ENCODE data around the gene SLC35F3. TPM values are rescaled to one million over a fixed set of nuclear protein-coding genes. Genes with fewer than 3 reads are reported as not detected.
A peak's percentile ranks its signal among the peaks of the same experiment; 100 is the strongest.
"Not testable (repeated sequence)": the region's sequence is repeated elsewhere in the genome, so short reads cannot be mapped to it uniquely, and the experiment has no call there.

The SLC35F3 gene
- total RNA-seq, 1 donor from 2014 or later: 0.57 TPM

DNA sequence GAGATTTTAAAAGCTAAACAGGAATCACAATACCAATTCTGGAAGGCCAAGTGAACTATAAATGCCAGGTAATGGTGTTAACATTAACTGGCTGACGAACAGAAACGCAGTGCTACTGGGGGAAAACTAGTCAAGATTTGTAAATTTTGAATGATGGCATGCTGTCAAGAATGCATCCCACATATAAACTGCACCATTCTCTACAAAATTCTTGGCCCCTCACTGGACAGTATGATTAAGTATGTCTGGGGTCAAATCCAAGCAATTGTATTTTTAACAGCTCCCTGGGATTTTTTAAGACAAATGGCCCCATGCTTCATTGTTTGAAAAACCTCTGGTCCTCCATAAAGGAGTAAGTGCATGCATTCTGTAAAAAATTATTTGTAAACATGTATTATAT, 395.6 kb downstream of the SLC35F3 start:
- Histone ChIP-seq H3K4me2 (ENCODE audit: low read length) (no peak overlapping the region), H3K4me3 (ENCODE audit: insufficient read depth, low read depth, low read length) (no peak overlapping the region), H3K36me3 (ENCODE audit: insufficient read depth, low read length) (no peaks in the 10 kb centered on the region), H3K27me3 (ENCODE audit: insufficient read depth, low read length) (no peaks in the 10 kb centered on the region), H3K27ac (ENCODE audit: low read depth, low read length) (no peak overlapping the region), H2AFZ (ENCODE audit: low read depth, low read length) (no peak overlapping the region), H3K9ac (ENCODE audit: low read length) (no peak overlapping the region), H3K4me1 (ENCODE audit: insufficient read depth, low read length) (peaks cover 4% of the 10 kb centered on the region), H4K20me1 (ENCODE audit: insufficient read depth, low read length) (no peaks in the 10 kb centered on the region), H3K79me2 (ENCODE audit: insufficient read depth, low read length) (no peaks in the 10 kb centered on the region), H3K9me3 (ENCODE audit: insufficient read depth, low read depth, low read length) (no peaks in the 10 kb centered on the region)
- Mint-ChIP-seq H3K27ac (ENCODE audit: unreplicated experiment) (no peak overlapping the region), H3K4me1 (ENCODE audit: low read depth, unreplicated experiment) (no peaks in the 10 kb centered on the region), H3K36me3 (ENCODE audit: low read depth, unreplicated experiment) (no peaks in the 10 kb centered on the region), H3K4me3 (ENCODE audit: unreplicated experiment) (no peak overlapping the region), H3K9me3 (ENCODE audit: unreplicated experiment) (no peaks in the 10 kb centered on the region), H3K27me3 (ENCODE audit: low read depth, unreplicated experiment) (peaks cover 10% of the 10 kb centered on the region)
- DNase-seq (ENCODE audit: low read depth) (peak; percentile 73), FAIRE-seq (no peak)
- TF ChIP-seq, protein P1, sequence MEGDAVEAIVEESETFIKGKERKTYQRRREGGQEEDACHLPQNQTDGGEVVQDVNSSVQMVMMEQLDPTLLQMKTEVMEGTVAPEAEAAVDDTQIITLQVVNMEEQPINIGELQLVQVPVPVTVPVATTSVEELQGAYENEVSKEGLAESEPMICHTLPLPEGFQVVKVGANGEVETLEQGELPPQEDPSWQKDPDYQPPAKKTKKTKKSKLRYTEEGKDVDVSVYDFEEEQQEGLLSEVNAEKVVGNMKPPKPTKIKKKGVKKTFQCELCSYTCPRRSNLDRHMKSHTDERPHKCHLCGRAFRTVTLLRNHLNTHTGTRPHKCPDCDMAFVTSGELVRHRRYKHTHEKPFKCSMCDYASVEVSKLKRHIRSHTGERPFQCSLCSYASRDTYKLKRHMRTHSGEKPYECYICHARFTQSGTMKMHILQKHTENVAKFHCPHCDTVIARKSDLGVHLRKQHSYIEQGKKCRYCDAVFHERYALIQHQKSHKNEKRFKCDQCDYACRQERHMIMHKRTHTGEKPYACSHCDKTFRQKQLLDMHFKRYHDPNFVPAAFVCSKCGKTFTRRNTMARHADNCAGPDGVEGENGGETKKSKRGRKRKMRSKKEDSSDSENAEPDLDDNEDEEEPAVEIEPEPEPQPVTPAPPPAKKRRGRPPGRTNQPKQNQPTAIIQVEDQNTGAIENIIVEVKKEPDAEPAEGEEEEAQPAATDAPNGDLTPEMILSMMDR (IDR thresholded peaks at IDR 0.05; ENCODE audit: insufficient read depth, low read depth, low read length): no peak
- no peak for TF ChIP-seq EZH2 (IDR thresholded peaks at IDR 0.05; ENCODE audit: insufficient read depth, low read length)

DNA sequence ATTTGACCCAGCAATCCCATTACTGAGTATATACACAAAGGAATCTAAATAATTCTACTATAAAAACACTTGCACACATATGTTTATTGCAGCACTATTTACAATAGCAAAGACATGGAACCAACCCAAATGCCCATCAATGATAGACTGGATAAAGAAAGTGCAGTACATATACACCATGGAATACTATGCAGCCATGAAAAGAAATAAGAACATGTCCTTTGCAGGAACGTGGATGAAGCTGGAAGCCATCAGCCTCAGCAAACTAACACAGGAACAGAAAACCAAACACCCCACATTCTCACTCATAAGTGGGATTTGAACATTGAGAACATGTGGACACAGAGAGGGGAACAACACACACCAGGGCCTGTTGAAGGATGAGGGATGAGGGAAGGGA, 397.2 kb downstream of the SLC35F3 start:
- not testable (repeated sequence) for DNase-seq (ENCODE audit: low read depth); H3K79me2 ChIP-seq (ENCODE audit: insufficient read depth, low read length); FAIRE-seq; H3K9me3 ChIP-seq (ENCODE audit: insufficient read depth, low read depth, low read length); H3K27ac ChIP-seq (ENCODE audit: low read depth, low read length); H3K27me3 ChIP-seq (ENCODE audit: insufficient read depth, low read length); H3K36me3 ChIP-seq (ENCODE audit: insufficient read depth, low read length); H4K20me1 ChIP-seq (ENCODE audit: insufficient read depth, low read length); H3K4me1 ChIP-seq (ENCODE audit: insufficient read depth, low read length); H3K4me2 ChIP-seq (ENCODE audit: low read length); H3K4me3 Mint-ChIP-seq (ENCODE audit: unreplicated experiment); H2AFZ ChIP-seq (ENCODE audit: low read depth, low read length); H3K27me3 Mint-ChIP-seq (ENCODE audit: low read depth, unreplicated experiment); H3K4me1 Mint-ChIP-seq (ENCODE audit: low read depth, unreplicated experiment); H3K9me3 Mint-ChIP-seq (ENCODE audit: unreplicated experiment); H3K36me3 Mint-ChIP-seq (ENCODE audit: low read depth, unreplicated experiment); H3K9ac ChIP-seq (ENCODE audit: low read length); H3K27ac Mint-ChIP-seq (ENCODE audit: unreplicated experiment); H3K4me3 ChIP-seq (ENCODE audit: insufficient read depth, low read depth, low read length)

DNA sequence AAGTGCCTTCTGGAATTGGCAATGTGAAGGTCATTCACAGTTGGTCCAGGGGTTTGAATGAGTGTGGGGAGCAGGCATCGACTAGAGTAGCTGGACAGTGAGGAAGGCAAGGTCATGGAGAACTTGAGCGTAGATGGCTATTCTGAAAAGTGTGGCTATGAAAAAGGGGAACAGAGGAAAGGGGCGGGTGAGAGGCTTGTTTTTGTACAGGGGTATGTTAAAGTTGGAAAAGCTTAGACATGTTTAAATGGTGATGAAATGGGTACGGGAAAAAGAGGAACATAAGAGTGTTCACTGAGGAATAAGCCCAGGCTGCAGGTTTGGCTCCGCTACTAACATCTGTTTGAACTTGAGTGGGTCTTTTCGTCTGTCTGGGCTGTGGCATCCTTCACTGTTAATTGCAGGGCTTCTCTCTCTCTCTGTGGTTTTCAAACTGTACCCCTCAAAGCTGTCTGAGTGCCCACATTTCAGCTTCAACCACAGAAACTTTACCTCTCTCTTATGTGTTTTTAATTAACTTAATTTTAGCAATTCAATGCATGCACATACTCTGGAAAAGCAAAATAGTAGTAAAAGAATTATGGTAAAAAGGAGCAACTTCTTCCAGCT, 398.0 kb downstream of the SLC35F3 start:
- Histone ChIP-seq H3K36me3 (ENCODE audit: insufficient read depth, low read length) (no peaks in the 10 kb centered on the region), H3K79me2 (ENCODE audit: insufficient read depth, low read length) (no peaks in the 10 kb centered on the region), H2AFZ (ENCODE audit: low read depth, low read length) (no peak overlapping the region), H4K20me1 (ENCODE audit: insufficient read depth, low read length) (no peaks in the 10 kb centered on the region), H3K9ac (ENCODE audit: low read length) (no peak overlapping the region), H3K27me3 (ENCODE audit: insufficient read depth, low read length) (no peaks in the 10 kb centered on the region), H3K4me1 (ENCODE audit: insufficient read depth, low read length) (peaks cover 4% of the 10 kb centered on the region), H3K4me2 (ENCODE audit: low read length) (no peak overlapping the region), H3K27ac (ENCODE audit: low read depth, low read length) (no peak overlapping the region), H3K4me3 (ENCODE audit: insufficient read depth, low read depth, low read length) (no peak overlapping the region), H3K9me3 (ENCODE audit: insufficient read depth, low read depth, low read length) (no peaks in the 10 kb centered on the region)
- Mint-ChIP-seq H3K27me3 (ENCODE audit: low read depth, unreplicated experiment) (peaks cover 6% of the 10 kb centered on the region), H3K9me3 (ENCODE audit: unreplicated experiment) (no peaks in the 10 kb centered on the region), H3K4me1 (ENCODE audit: low read depth, unreplicated experiment) (no peaks in the 10 kb centered on the region), H3K27ac (ENCODE audit: unreplicated experiment) (no peak overlapping the region), H3K4me3 (ENCODE audit: unreplicated experiment) (no peak overlapping the region), H3K36me3 (ENCODE audit: low read depth, unreplicated experiment) (peaks cover 2% of the 10 kb centered on the region)
- FAIRE-seq (no peak), DNase-seq (ENCODE audit: low read depth) (no peak)
- TF ChIP-seq, protein P1 (IDR thresholded peaks at IDR 0.05; ENCODE audit: insufficient read depth, low read depth, low read length): no peak
- TF ChIP-seq EZH2 (IDR thresholded peaks at IDR 0.05; ENCODE audit: insufficient read depth, low read length): no peak

Measured in astrocyte (in vitro differentiated cells and primary cell).